Tibial nerve (tissue), 4 donors: ENCODE data around the gene TCAP.

ENCODE experiments used
- EP300 ChIP-seq, 2 donors: sonication (generic); formaldehyde crosslinking; IDR thresholded peaks; one replicate each; pipeline ENCODE4 v1.6.1; 2017; ENCODE audit warnings: antibody characterized with exemption in 2 of 2, mild to moderate bottlenecking in 1 of 2
- POLR2A ChIP-seq, 2 donors: fragments of 450-650 bp; IDR thresholded peaks; one replicate each; pipeline ENCODE4 v1.6.1; 2017; ENCODE audit warnings: antibody characterized with exemption in 2 of 2, mild to moderate bottlenecking in 2 of 2, moderate library complexity in 2 of 2
- TF ChIP-seq, protein P1 (sequence below), 5 experiments: fragments of 200-600 bp in 3 of 5; fragments of 450-650 bp in 2 of 5; sonication (generic) in 3 of 5; IDR thresholded peaks; one replicate each; pipeline ENCODE4 v1.5.1; 2016 to 2019; ENCODE audit warnings: antibody characterized with exemption in 5 of 5, mild to moderate bottlenecking in 3 of 5, moderate library complexity in 2 of 5

DNA sequence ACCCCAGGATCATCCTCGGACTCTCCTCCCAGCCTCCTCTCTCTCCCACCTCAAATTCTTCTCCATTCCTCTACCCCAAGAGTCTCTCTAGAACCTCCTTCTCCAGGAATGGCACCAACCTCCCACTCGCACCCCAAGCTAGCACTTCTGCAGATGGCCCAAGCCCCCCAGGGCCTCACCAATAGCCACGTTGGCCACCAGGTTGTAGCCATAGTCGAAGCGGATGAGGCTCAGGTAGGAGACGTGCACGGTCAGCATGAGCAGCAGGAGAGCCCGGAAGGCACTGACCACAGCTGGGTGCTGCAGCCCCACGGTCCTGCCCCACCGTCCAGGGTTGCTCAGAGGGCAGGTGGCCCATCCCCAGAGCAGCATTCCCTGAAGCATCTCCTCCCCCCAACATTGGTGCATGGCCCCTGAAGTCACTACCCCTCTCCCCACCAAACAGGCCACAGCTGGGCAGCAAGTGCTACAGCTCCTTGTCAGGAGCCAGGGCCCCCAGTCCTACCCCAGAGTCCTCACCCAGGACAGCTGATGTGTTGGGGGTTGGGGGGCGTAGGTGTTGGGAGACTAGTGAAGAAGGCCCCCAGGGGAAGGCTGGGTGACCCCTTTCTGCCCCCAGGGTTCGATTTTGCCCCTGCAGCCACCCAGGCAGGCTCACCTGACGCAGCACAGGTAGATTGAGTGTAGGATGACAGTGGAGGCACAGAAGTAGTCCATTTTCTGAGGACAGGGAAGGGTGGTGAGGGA lies 8.4 kb downstream of the TCAP start:
- TF ChIP-seq EP300 (IDR thresholded peaks at IDR 0.05) (no peak), POLR2A (IDR thresholded peaks at IDR 0.05) (no peak)
- TF ChIP-seq, protein P1, sequence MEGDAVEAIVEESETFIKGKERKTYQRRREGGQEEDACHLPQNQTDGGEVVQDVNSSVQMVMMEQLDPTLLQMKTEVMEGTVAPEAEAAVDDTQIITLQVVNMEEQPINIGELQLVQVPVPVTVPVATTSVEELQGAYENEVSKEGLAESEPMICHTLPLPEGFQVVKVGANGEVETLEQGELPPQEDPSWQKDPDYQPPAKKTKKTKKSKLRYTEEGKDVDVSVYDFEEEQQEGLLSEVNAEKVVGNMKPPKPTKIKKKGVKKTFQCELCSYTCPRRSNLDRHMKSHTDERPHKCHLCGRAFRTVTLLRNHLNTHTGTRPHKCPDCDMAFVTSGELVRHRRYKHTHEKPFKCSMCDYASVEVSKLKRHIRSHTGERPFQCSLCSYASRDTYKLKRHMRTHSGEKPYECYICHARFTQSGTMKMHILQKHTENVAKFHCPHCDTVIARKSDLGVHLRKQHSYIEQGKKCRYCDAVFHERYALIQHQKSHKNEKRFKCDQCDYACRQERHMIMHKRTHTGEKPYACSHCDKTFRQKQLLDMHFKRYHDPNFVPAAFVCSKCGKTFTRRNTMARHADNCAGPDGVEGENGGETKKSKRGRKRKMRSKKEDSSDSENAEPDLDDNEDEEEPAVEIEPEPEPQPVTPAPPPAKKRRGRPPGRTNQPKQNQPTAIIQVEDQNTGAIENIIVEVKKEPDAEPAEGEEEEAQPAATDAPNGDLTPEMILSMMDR (IDR thresholded peaks at IDR 0.05), result no peak
